Transverse colon (tissue), 3 donors: Measurements from ENCODE around the gene TCF3.

Experiments used
- EP300 ChIP-seq: sonication (generic); formaldehyde crosslinking; IDR thresholded peaks from one replicate; pipeline ENCODE4 v1.6.1; 2017; ENCODE audit warnings: antibody characterized with exemption, low read depth
- POLR2A ChIP-seq: fragments of 450-650 bp; IDR thresholded peaks from one replicate; pipeline ENCODE4 v1.6.1; 2016; ENCODE audit warnings: antibody characterized with exemption, mild to moderate bottlenecking, moderate library complexity
- TF ChIP-seq, protein P1 (sequence below), 5 experiments: fragments of 200-600 bp in 3 of 5; fragments of 450-650 bp in 2 of 5; sonication (generic) in 3 of 5; IDR thresholded peaks; 1 replicate in 2 of 5; 2 replicates in 3 of 5; pipeline ENCODE4 v1.5.1; 2016 to 2017; ENCODE audit warnings: antibody characterized with exemption in 5 of 5, inconsistent platforms in 3 of 5, mild to moderate bottlenecking in 2 of 5, moderate library complexity in 1 of 5

DNA sequence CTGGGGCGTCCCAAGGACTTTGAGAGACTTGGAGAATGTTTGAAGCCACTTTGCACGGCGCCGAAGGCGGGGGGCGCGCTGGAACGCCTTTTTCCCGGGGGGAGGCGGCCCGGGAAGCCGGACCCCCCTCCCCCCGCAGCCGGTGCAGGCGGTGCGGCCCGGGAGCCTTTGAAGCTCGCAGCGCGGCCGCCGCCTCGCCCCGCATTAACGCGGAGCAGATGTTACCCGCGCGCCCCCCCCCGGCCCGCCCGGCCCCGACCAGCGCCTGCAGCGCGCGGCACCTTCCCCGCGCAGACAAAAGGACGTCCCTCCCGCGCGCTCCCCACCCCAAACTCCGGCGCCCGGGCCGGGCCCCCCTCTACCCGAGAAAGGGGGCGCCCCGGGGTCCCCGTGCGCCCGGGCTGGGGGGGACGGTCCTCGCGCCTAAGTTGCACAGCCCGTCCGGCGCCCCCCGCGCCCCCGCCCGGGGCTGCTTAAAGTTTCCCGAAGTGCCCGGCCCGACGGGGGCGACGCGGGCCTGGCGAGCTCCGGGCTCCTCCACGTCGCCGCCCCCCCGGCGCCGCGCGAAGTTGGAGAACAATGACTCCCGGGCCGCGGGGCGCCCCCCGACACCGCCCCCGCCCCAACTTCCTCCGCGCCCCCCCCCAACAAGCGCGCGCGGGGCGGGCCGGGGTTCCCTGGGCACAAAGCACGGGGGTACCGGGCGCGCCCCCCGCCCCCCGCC lies 685 bp downstream of the TCF3 start:
- TF ChIP-seq, protein P1, sequence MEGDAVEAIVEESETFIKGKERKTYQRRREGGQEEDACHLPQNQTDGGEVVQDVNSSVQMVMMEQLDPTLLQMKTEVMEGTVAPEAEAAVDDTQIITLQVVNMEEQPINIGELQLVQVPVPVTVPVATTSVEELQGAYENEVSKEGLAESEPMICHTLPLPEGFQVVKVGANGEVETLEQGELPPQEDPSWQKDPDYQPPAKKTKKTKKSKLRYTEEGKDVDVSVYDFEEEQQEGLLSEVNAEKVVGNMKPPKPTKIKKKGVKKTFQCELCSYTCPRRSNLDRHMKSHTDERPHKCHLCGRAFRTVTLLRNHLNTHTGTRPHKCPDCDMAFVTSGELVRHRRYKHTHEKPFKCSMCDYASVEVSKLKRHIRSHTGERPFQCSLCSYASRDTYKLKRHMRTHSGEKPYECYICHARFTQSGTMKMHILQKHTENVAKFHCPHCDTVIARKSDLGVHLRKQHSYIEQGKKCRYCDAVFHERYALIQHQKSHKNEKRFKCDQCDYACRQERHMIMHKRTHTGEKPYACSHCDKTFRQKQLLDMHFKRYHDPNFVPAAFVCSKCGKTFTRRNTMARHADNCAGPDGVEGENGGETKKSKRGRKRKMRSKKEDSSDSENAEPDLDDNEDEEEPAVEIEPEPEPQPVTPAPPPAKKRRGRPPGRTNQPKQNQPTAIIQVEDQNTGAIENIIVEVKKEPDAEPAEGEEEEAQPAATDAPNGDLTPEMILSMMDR (IDR thresholded peaks at IDR 0.05), result no peak
- TF ChIP-seq EP300 (no peak), POLR2A (no peak)
